ENCODE measurements around the gene DPEP2. TPM values are rescaled to one million over a fixed set of nuclear protein-coding genes. Genes with fewer than 3 reads are reported as not detected.
"Not testable (repeated sequence)": the region's sequence is repeated elsewhere in the genome, so short reads cannot be mapped to it uniquely, and the experiment has no call there.

Gene DPEP2
- polyA plus RNA-seq, 1 experiment, result not detected

- Histone ChIP-seq H3K27ac (ENCODE audit: low read depth, low read length) (no peak overlapping the region), H3K27me3 (ENCODE audit: control insufficient read depth, insufficient read depth, low read length) (peaks cover 20% of the 10 kb centered on the region), H3K4me3 (ENCODE audit: low read depth, low read length) (no peak overlapping the region), H3K9me3 (ENCODE audit: control insufficient read depth, insufficient read depth, low read length) (no peaks in the 10 kb centered on the region; the same call in 1 of the 2 replicates)
- TF ChIP-seq CTCF (IDR thresholded peaks at IDR 0.05; ENCODE audit: low read depth, low read length), result no peak
- DNase-seq (ENCODE audit: low read depth, low spot score), result no peak
- CTCF ChIA-PET, result no interaction called here
- POLR2A ChIA-PET, result no interaction called here
Observed at GRCh38 chr16:67976205-67976604, 23.1 kb downstream of the DPEP2 start.

- no peak for DNase-seq (ENCODE audit: low read depth, low spot score)
- Histone ChIP-seq H3K27ac (ENCODE audit: low read depth, low read length) (no peak overlapping the region), H3K27me3 (ENCODE audit: control insufficient read depth, insufficient read depth, low read length) (peaks cover 20% of the 10 kb centered on the region), H3K9me3 (ENCODE audit: control insufficient read depth, insufficient read depth, low read length) (no peaks in the 10 kb centered on the region; the same call in 1 of the 2 replicates), H3K4me3 (ENCODE audit: low read depth, low read length) (no peak overlapping the region)
- no peak for TF ChIP-seq CTCF (IDR thresholded peaks at IDR 0.05; ENCODE audit: low read depth, low read length)
- POLR2A ChIA-PET, result no interaction called here
- CTCF ChIA-PET, result no interaction called here
Observed at GRCh38 chr16:67975321-67976105, 23.8 kb downstream of the DPEP2 start.

GRCh38 chr16:67972285-67972684 is 27.0 kb downstream of the DPEP2 start:
- H3K4me3 ChIP-seq (ENCODE audit: low read depth, low read length); H3K27ac ChIP-seq (ENCODE audit: low read depth, low read length); H3K27me3 ChIP-seq (ENCODE audit: control insufficient read depth, insufficient read depth, low read length); H3K9me3 ChIP-seq (ENCODE audit: control insufficient read depth, insufficient read depth, low read length); DNase-seq (ENCODE audit: low read depth, low spot score); POLR2A ChIA-PET: not testable (repeated sequence)
- CTCF ChIA-PET, result interaction anchor here (0.7 kb wide), 1 partner anchor 79 kb away, joined by 6 read pairs; no protein-coding TSS in a partner anchor

GRCh38 chr16:67971111-67971510 is 28.2 kb downstream of the DPEP2 start:
- no peak overlapping the region for H3K27ac ChIP-seq (ENCODE audit: low read depth, low read length)
- peaks cover 4% of the 10 kb centered on the region for H3K27me3 ChIP-seq (ENCODE audit: control insufficient read depth, insufficient read depth, low read length)
- H3K9me3 ChIP-seq (ENCODE audit: control insufficient read depth, insufficient read depth, low read length), result no peaks in the 10 kb centered on the region; the same call in 1 of the 2 replicates
- ChIA-PET CTCF (no interaction called here), POLR2A (no interaction called here)
- no peak for DNase-seq (ENCODE audit: low read depth, low spot score)
- H3K4me3 ChIP-seq (ENCODE audit: low read depth, low read length), result no peak overlapping the region
- no peak for TF ChIP-seq CTCF (IDR thresholded peaks at IDR 0.05; ENCODE audit: low read depth, low read length)

- no peaks in the 10 kb centered on the region for H3K27me3 ChIP-seq (ENCODE audit: control insufficient read depth, insufficient read depth, low read length)
- H3K9me3 ChIP-seq (ENCODE audit: control insufficient read depth, insufficient read depth, low read length), result no peaks in the 10 kb centered on the region; the same call in 1 of the 2 replicates
- no peak overlapping the region for H3K27ac ChIP-seq (ENCODE audit: low read depth, low read length)
- no peak for TF ChIP-seq CTCF (IDR thresholded peaks at IDR 0.05; ENCODE audit: low read depth, low read length)
- ChIA-PET CTCF (interaction anchor here (0.7 kb wide), 1 partner anchor 24 kb away, joined by 3 read pairs; no protein-coding TSS in a partner anchor), POLR2A (interaction anchor here (1.8 kb wide), 1 partner anchor 10 kb away, joined by 9 read pairs; no protein-coding TSS in a partner anchor)
- peak overlapping the region; percentile 89 for H3K4me3 ChIP-seq (ENCODE audit: low read depth, low read length)
- no peak for DNase-seq (ENCODE audit: low read depth, low spot score)
Observed at GRCh38 chr16:67969254-67970039, 29.8 kb downstream of the DPEP2 start.
